Measurements from ENCODE around the gene UBAC1.

Gene UBAC1

GRCh38 chr9:135994501-135995192 lies 33.5 kb upstream of the UBAC1 start:
- TF ChIP-seq CTCF (IDR thresholded peaks at IDR 0.05; ENCODE audit: insufficient read depth, low read depth, low read length, missing control alignments) = no peak
- no peak overlapping the region for H3K4me3 ChIP-seq (ENCODE audit: low read depth, low read length)
- DNase-seq (ENCODE audit: low read depth) = no peak

GRCh38 chr9:135993765-135994500 lies 32.8 kb upstream of the UBAC1 start:
- no peak for TF ChIP-seq CTCF (IDR thresholded peaks at IDR 0.05; ENCODE audit: insufficient read depth, low read depth, low read length, missing control alignments)
- DNase-seq (ENCODE audit: low read depth) = no peak
- H3K4me3 ChIP-seq (ENCODE audit: low read depth, low read length) = no peak overlapping the region

GRCh38 chr9:135993409-135993742 lies 32.2 kb upstream of the UBAC1 start:
- DNase-seq (ENCODE audit: low read depth) = no peak
- no peak for TF ChIP-seq CTCF (IDR thresholded peaks at IDR 0.05; ENCODE audit: insufficient read depth, low read depth, low read length, missing control alignments)
- H3K4me3 ChIP-seq (ENCODE audit: low read depth, low read length) = no peak overlapping the region

- no peak overlapping the region for H3K4me3 ChIP-seq (ENCODE audit: low read depth, low read length)
- no peak for TF ChIP-seq CTCF (IDR thresholded peaks at IDR 0.05; ENCODE audit: insufficient read depth, low read depth, low read length, missing control alignments)
- peak; percentile 50 for DNase-seq (ENCODE audit: low read depth)
These were observed 31.6 kb upstream of the UBAC1 start for GRCh38 chr9:135992486-135993408.

- TF ChIP-seq CTCF (IDR thresholded peaks at IDR 0.05; ENCODE audit: insufficient read depth, low read depth, low read length, missing control alignments) = no peak
- DNase-seq (ENCODE audit: low read depth) = no peak
- H3K4me3 ChIP-seq (ENCODE audit: low read depth, low read length) = no peak overlapping the region
These were observed 30.6 kb upstream of the UBAC1 start for GRCh38 chr9:135991771-135992170.

- DNase-seq (ENCODE audit: low read depth) = peak; percentile 85
- no peak for TF ChIP-seq CTCF (IDR thresholded peaks at IDR 0.05; ENCODE audit: insufficient read depth, low read depth, low read length, missing control alignments)
- no peak overlapping the region for H3K4me3 ChIP-seq (ENCODE audit: low read depth, low read length)
These were observed 29.6 kb upstream of the UBAC1 start for GRCh38 chr9:135990468-135991429.
